ENCODE measurements around the gene FNDC4.
A peak's percentile ranks its signal among the peaks of the same experiment; 100 is the strongest.

FNDC4 gene

DNA sequence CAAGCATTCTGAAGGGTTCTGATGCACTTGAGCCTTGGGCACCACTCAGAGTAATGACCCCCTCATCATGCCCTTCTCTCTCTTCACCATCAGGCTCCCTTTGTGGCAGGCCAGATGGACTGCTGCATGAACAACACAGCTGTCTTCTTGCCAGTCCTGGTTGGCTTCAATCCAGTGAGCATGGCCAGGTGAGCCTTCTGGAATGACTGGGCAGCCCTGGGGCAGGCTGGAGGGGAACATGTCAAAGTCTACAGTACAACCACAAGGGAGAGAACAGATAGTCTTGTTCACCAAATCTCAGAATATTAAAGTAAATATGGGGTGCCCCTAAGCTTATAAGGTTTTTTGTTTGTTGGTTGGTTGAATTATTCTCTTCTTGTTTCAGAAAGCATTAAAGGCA, 6.0 kb upstream of the FNDC4 start:
- Mint-ChIP-seq H3K27me3 (peaks cover 37% of the 10 kb centered on the region), H3K9me3 (no peaks in the 10 kb centered on the region), H3K27ac (no peak overlapping the region), H3K4me3 (no peak overlapping the region), H3K4me1 (no peaks in the 10 kb centered on the region), H3K36me3 (no peaks in the 10 kb centered on the region)
- no peak for ATAC-seq

DNA sequence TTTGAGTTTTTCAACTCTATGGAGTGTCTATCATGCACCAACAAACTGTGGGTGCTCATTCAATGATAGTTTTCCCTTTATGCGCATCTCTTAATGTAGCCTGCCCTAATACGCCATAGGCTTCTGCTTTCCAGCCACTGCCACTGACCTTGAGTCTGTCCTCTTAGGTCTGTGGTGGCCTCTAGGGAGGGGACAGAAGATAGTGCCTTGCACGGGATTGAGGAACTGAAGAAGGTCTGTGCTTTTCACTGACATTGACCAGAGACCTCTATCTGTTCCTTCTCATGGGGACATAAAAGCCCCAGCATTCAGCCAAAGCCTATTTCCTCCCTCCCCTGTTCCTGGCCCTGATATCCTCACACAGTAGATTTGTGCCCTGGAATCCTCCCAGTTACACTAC, 4.0 kb upstream of the FNDC4 start:
- ATAC-seq, result no peak
- Mint-ChIP-seq H3K27me3 (peaks cover 57% of the 10 kb centered on the region), H3K36me3 (no peaks in the 10 kb centered on the region), H3K27ac (no peak overlapping the region), H3K9me3 (no peaks in the 10 kb centered on the region), H3K4me3 (no peak overlapping the region), H3K4me1 (peaks cover 10% of the 10 kb centered on the region)

- Mint-ChIP-seq H3K9me3 (no peaks in the 10 kb centered on the region), H3K4me3 (no peak overlapping the region), H3K27ac (no peak overlapping the region), H3K27me3 (peaks cover 71% of the 10 kb centered on the region), H3K4me1 (peaks cover 10% of the 10 kb centered on the region), H3K36me3 (no peaks in the 10 kb centered on the region)
- ATAC-seq, result no peak
Measured at GRCh38 chr2:27497288-27497627, 2.3 kb upstream of the FNDC4 start.

DNA sequence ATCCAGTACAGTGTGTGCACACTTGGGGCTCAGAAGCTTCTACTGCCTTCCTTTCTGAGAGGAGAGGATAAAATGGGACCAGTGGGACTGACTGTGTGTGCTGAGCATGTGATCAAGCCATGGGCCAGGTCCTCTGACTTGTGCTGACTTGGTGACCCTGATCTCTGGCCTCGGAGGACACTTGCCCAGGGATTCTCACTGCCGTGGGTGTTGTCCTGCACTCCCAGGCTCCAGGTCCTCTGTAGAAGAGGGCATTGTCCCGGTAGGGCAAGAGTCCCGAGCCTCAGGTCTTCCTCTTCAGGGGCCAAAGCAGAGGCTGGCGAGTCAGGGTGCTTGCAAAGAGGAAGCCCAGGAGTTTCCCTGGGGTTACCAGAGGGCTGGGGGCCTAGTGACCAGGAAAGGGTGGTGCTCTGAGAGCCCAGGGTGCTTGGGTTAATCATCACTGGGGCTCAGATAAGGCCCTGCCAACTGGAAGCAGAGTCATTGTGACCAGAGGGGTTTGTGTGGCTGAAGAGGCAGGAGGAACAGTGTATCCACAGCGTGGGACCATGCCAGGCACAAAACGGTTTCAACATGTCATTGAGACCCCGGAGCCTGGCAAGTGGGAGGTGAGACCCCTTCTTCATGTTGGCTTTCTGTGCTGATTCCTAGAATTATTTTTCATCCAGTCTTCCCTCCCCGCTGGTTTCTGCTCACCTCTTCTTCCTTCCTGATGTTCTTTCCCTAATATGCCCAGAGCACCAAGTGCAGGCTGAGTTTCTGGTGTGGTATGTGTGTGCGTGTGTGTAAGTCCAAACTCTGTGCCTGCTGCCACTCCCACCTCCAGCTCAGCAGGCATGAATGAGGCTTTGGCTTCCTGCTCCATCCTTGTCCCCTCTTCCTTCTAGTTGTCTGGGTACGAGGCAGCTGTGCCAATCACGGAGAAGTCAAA, 1.6 kb upstream of the FNDC4 start, which contains the start of gene GCKR:
Gene GCKR, plus strand, starts transcription at position 483 of the 931 bp plus-strand sequence. Its CDS starts 66 bp downstream, at position 549.
- Mint-ChIP-seq H3K9me3 (no peaks in the 10 kb centered on the region), H3K27ac (peak within 1 kb of the TSS; percentile 51), H3K36me3 (no peaks in the 10 kb centered on the region), H3K4me3 (peak within 1 kb of the TSS; percentile 77), H3K27me3 (peaks cover 71% of the 10 kb centered on the region), H3K4me1 (peaks cover 10% of the 10 kb centered on the region)
- ATAC-seq, result no peak

DNA sequence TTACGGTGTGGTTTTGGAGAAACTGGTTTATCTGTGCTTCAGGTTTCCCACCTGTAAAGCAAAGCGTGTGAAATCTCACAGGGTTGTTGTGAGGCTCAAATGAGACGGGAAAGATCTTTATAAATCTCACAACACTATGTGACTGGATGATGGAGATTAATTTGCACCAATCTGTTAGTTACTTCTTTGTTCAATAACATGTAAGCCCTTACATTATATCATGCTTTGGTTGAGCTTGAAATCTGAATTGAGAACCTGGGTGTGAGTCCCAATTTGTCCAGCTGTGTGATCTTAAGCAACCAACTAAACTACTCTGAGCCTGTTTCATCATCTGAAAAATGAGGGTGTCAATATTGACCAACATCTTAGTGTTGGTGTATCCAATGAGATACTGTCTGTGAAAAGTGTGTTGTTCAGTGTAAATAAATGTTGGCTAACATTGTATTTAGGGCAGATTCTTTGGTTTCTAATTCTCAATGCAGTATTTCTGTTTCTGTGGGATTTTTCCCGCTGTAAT, 898 bp upstream of the FNDC4 start:
- Mint-ChIP-seq H3K27me3 (peaks cover 71% of the 10 kb centered on the region), H3K36me3 (no peaks in the 10 kb centered on the region), H3K9me3 (no peaks in the 10 kb centered on the region), H3K27ac (peak overlapping the region; percentile 51), H3K4me1 (peaks cover 10% of the 10 kb centered on the region), H3K4me3 (peak overlapping the region; percentile 77)
- ATAC-seq, result no peak

DNA sequence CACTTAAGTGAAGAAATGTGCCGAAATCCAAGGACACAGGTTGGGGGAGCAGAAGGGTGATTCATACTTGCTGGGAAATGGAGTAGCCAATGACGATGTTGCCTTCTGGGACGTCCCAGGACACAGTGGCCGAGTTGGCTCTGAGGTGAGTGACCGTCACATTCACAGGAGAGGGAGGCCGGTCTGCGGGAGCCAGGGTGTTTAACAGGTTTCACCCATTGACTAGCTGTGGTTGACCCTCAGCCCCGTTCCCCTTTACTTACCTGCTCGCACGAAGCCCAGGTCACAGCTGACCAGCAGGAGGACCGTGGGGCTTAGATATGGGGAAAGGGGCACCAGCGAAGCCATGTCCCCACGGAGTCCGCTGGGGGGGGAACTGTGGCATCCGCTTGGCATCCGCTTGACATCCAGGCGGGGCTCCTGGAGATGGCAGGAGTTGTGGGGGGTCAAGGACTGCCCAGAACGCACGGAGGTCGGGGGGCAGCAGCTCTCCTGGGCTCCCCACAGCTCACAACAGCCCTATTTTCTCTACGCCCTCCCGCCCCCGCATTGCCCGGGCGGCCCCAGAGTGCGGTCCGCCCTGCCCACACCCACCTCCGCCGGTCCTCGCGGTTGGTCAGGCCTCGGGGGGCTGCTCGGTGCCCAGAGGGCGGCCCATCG, 586 bp downstream of the FNDC4 start:
- H3K4me1 Mint-ChIP-seq, result peaks cover 11% of the 10 kb centered on the region
- H3K9me3 Mint-ChIP-seq, result no peaks in the 10 kb centered on the region
- ATAC-seq, result no peak
- no peaks in the 10 kb centered on the region for H3K36me3 Mint-ChIP-seq
- peak overlapping the region; percentile 60 for H3K4me3 Mint-ChIP-seq
- peaks cover 67% of the 10 kb centered on the region for H3K27me3 Mint-ChIP-seq
- H3K27ac Mint-ChIP-seq, result no peak overlapping the region

- H3K4me3 Mint-ChIP-seq, result peak overlapping the region; percentile 29
- no peak overlapping the region for H3K27ac Mint-ChIP-seq
- no peak for ATAC-seq
- H3K36me3 Mint-ChIP-seq, result no peaks in the 10 kb centered on the region
- H3K27me3 Mint-ChIP-seq, result peaks cover 62% of the 10 kb centered on the region
- H3K9me3 Mint-ChIP-seq, result no peaks in the 10 kb centered on the region
- peaks cover 16% of the 10 kb centered on the region for H3K4me1 Mint-ChIP-seq
Measured at GRCh38 chr2:27493948-27494283, 1.1 kb downstream of the FNDC4 start.

- Mint-ChIP-seq H3K4me1 (peaks cover 21% of the 10 kb centered on the region), H3K36me3 (no peaks in the 10 kb centered on the region), H3K27me3 (peaks cover 48% of the 10 kb centered on the region), H3K4me3 (no peak overlapping the region), H3K27ac (no peak overlapping the region), H3K9me3 (no peaks in the 10 kb centered on the region)
- ATAC-seq, result no peak
Measured at GRCh38 chr2:27492557-27492956, 2.4 kb downstream of the FNDC4 start.

DNA sequence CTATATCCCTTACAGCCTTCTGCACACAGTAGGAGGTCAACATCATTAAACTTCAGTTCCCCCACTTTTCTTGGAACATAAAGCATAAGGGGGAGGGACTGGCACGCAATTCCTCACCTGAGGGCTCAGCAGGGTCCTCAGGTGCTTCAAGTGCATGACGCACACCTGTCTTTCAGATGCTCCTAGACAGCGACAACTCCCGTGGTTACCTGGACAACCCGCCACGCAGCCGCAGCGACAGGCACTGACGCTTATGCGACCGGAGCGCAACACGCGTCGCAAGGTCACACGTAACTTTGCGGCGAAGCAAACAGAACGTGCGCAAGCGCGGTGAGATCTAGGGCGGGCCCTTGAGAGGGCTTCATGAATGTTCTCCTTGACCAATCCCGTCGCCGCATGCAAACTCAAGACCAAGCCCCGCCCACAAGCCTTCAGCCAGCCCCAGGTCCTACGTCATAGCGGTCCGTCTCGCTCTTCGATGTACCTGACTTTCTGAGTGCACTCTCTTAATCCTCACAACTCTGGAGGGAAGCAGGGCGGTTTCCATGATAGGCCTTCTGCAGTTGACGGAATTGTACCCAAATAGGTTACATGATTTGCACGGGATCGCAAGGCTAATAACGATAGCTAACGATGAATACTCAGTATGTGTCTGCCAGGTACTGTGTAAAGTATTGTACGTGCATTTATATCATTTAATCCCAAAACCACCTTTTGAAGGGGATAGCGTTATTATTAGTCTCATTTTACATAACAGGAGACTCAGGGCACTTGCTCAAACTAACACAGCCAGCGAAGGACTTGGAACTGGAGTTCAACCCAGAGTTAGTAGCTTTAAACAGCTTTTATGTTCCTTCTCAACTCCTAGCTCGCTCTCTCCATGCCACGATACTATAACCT, 5.3 kb downstream of the FNDC4 start, which contains the start of gene IFT172:
Gene IFT172, minus strand, starts transcription at position 246 of the 900 bp plus-strand sequence. Its CDS starts 90 bp downstream, at position 156.
- ATAC-seq, result peak; percentile 97

GRCh38 chr2:27489118-27489497, 5.9 kb downstream of the FNDC4 start:
- Mint-ChIP-seq H3K27ac (peak overlapping the region; percentile 58), H3K9me3 (no peaks in the 10 kb centered on the region), H3K4me3 (peak overlapping the region; percentile 83), H3K36me3 (peaks cover 7% of the 10 kb centered on the region), H3K4me1 (peaks cover 16% of the 10 kb centered on the region), H3K27me3 (peaks cover 15% of the 10 kb centered on the region)
- ATAC-seq, result no peak

More for the DNA sequence above, 5.3 kb downstream of the FNDC4 start, which contains the start of gene IFT172:
- peaks cover 20% of the 10 kb centered on the region for H3K27me3 Mint-ChIP-seq
- peaks cover 16% of the 10 kb centered on the region for H3K4me1 Mint-ChIP-seq
- H3K4me3 Mint-ChIP-seq, result peak within 1 kb of the TSS; percentile 83
- H3K27ac Mint-ChIP-seq, result peak within 1 kb of the TSS; percentile 58
- no peaks in the 10 kb centered on the region for H3K9me3 Mint-ChIP-seq
- H3K36me3 Mint-ChIP-seq, result peaks cover 5% of the 10 kb centered on the region

DNA sequence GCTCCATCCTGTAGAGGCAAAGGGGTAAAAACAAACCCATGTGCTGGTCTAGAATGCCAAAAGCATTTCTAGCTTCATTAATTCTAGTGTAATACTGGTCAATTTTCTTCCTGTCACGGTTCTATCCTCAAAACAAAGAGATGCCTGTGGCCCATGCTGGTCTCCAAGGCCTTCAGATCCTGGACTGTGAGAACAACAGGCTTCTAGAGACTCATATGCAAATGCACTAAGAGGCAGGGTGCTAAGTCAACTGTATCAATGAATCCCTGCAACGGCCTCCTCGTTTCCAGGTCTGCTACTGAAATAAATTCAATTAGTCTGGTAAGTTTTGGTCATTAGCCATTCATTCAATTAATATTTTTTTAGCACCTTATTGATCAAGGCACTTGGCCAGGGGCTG, 9.5 kb downstream of the FNDC4 start:
- Mint-ChIP-seq H3K27ac (no peak overlapping the region), H3K36me3 (peaks cover 26% of the 10 kb centered on the region), H3K9me3 (no peaks in the 10 kb centered on the region), H3K4me3 (no peak overlapping the region), H3K27me3 (no peaks in the 10 kb centered on the region), H3K4me1 (peaks cover 23% of the 10 kb centered on the region)
- ATAC-seq, result no peak

GRCh38 chr2:27471961-27472360, 23.0 kb downstream of the FNDC4 start:
- Mint-ChIP-seq H3K4me3 (no peak overlapping the region), H3K9me3 (no peaks in the 10 kb centered on the region), H3K27ac (no peak overlapping the region), H3K27me3 (no peaks in the 10 kb centered on the region), H3K36me3 (peaks cover 26% of the 10 kb centered on the region), H3K4me1 (no peaks in the 10 kb centered on the region)
- no peak for ATAC-seq

GRCh38 chr2:27464443-27464842, 30.6 kb downstream of the FNDC4 start:
- no peaks in the 10 kb centered on the region for H3K27me3 Mint-ChIP-seq
- no peaks in the 10 kb centered on the region for H3K4me1 Mint-ChIP-seq
- H3K36me3 Mint-ChIP-seq, result peaks cover 35% of the 10 kb centered on the region
- no peak for ATAC-seq
- H3K9me3 Mint-ChIP-seq, result no peaks in the 10 kb centered on the region
- H3K4me3 Mint-ChIP-seq, result no peak overlapping the region
- no peak overlapping the region for H3K27ac Mint-ChIP-seq

DNA sequence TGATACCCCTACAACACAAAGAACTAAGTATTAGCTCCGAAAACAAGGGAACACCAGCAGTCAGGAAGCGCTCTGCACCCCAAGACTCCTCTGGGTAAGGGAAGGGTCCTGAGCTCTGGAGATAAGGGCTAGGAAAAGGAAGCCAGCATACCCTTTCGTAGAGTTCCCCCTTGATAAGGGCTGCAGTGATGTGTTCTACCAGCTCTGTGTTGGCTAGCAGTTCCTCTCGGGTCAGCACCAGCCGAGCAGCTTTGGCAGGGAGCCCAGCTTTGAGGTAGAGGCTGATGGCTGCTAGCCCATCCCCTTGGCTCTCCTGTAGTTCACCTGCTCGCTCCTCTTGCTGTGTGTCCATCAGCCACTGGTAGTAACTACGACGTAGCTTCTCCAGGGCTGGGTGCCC, 33.9 kb downstream of the FNDC4 start:
- Mint-ChIP-seq H3K4me1 (no peaks in the 10 kb centered on the region), H3K27ac (no peak overlapping the region), H3K27me3 (no peaks in the 10 kb centered on the region), H3K4me3 (no peak overlapping the region), H3K9me3 (no peaks in the 10 kb centered on the region), H3K36me3 (peaks cover 54% of the 10 kb centered on the region)
- no peak for ATAC-seq

GRCh38 chr2:27453968-27454367, 41.0 kb downstream of the FNDC4 start:
- ATAC-seq, result no peak
- Mint-ChIP-seq H3K4me1 (no peaks in the 10 kb centered on the region), H3K27ac (no peak overlapping the region), H3K4me3 (no peak overlapping the region), H3K9me3 (no peaks in the 10 kb centered on the region), H3K27me3 (no peaks in the 10 kb centered on the region), H3K36me3 (peaks cover 45% of the 10 kb centered on the region)

Data from stimulated activated memory B cell treated with anti-CD40 and anti-IgM and Interleukin-4, amounts not matched to agents 10 μg/mL and 1 μg/mL and 100 μg/mL, for 72 hours (primary cell).